ENCODE data around the gene CLDN18.

The CLDN18 gene

DNA sequence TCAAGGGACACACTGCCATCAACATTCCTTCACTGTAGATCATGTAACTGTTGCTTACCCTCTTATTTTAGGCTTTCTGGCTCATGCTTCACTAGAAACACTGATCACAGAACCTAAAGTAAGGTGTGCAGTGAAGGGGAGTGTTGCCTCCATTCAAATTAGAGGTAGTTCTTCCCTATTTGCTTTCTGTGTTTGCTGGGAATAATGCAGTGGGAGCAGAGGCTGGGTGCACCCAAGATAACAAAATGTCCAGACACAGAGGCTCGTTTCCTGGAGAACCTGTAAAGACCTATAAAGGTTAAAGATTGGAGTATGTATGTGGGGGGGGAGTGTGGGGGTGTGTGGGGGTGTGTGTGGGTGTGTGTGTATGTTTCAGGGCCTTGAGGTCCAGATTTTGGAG is 2.1 kb upstream of the CLDN18 start:
- no peaks in the 10 kb centered on the region for H3K9me3 Mint-ChIP-seq
- no peaks in the 10 kb centered on the region for H3K36me3 Mint-ChIP-seq (ENCODE audit: low read depth)
- no peak overlapping the region for H3K4me3 Mint-ChIP-seq
- H3K27ac Mint-ChIP-seq, result no peak overlapping the region
- H3K4me1 Mint-ChIP-seq (ENCODE audit: low read depth), result no peaks in the 10 kb centered on the region
- no peak for DNase-seq
- H3K27me3 Mint-ChIP-seq, result no peaks in the 10 kb centered on the region

DNA sequence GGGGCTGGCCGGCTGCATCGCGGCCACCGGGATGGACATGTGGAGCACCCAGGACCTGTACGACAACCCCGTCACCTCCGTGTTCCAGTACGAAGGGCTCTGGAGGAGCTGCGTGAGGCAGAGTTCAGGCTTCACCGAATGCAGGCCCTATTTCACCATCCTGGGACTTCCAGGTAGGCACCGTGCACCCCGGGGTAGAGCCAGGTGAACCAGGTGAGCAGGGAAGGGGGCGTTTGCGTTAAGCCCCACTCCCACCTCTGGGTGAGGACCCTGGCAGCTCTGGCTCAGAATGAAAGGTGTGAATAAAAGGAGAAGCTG is 267 bp downstream of the CLDN18 start:
- DNase-seq, result no peak
- Mint-ChIP-seq H3K27ac (no peak overlapping the region), H3K27me3 (peaks cover 5% of the 10 kb centered on the region), H3K9me3 (no peaks in the 10 kb centered on the region), H3K4me3 (no peak overlapping the region), H3K36me3 (ENCODE audit: low read depth) (no peaks in the 10 kb centered on the region), H3K4me1 (ENCODE audit: low read depth) (no peaks in the 10 kb centered on the region)

DNA sequence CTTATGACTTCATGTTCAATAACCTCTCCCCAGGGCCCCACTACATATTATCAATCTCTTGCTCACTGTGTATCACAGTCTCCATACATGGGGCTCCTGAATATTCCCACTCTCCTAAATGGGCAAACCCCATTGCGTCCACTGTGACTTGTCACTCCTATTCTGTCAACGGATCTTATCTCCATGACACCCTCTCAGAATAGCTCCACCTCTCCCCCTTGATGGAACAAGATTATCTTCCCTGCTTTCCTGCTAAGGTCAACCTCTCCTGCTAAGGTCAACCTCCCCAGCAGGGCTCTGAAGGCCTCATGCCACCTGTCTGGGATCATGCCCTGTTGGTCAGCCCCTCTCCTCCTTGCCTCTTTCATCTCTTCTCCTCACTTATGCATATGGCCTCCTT is 1.8 kb downstream of the CLDN18 start:
- Mint-ChIP-seq H3K27ac (no peak overlapping the region), H3K4me3 (no peak overlapping the region), H3K9me3 (no peaks in the 10 kb centered on the region), H3K4me1 (ENCODE audit: low read depth) (no peaks in the 10 kb centered on the region), H3K27me3 (peaks cover 5% of the 10 kb centered on the region), H3K36me3 (ENCODE audit: low read depth) (no peaks in the 10 kb centered on the region)
- no peak for DNase-seq

DNA sequence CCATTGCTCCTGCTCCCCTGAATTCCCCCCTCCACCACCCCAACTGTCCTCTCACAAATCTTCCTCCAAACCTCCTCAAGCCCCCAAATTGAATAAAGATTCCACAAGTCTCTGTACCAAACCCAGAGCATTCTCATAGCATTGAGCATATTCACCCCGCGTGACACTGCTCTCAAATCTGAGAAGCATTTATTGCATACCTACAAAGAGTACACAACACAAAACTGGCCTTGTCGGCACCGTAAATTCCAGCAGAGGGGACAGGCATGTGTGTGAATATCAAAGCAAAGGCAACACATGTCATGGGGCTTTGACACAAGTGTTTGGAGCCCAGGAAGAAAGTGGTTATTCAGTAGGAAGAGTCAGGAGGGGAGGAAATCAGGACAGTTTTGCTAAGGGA is 2.6 kb downstream of the CLDN18 start:
- no peak for DNase-seq
- Mint-ChIP-seq H3K36me3 (ENCODE audit: low read depth) (no peaks in the 10 kb centered on the region), H3K27me3 (peaks cover 5% of the 10 kb centered on the region), H3K4me3 (no peak overlapping the region), H3K9me3 (no peaks in the 10 kb centered on the region), H3K27ac (no peak overlapping the region), H3K4me1 (ENCODE audit: low read depth) (no peaks in the 10 kb centered on the region)

DNA sequence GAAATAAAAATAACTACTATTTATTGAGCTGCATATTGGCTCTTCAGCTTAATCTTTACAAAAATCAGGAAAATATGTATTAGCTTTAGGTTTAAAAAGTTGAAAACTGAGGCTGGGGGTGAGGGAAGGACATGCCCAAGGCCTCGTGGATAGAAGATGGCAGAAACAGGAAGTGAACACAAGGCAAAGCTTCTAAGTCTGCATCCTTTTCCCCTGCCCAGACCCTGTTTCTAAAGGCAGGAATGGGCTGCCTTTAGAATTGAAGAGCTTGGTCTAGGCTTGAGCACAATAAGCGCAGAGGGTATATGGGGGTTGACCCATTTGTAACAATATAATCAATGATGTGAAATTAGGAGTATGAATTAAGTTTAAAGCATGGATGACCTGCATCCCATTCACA is 6.1 kb downstream of the CLDN18 start:
- Mint-ChIP-seq H3K4me3 (no peak overlapping the region), H3K4me1 (ENCODE audit: low read depth) (no peaks in the 10 kb centered on the region), H3K27me3 (peaks cover 5% of the 10 kb centered on the region), H3K9me3 (no peaks in the 10 kb centered on the region), H3K36me3 (ENCODE audit: low read depth) (no peaks in the 10 kb centered on the region), H3K27ac (no peak overlapping the region)
- no peak for DNase-seq

DNA sequence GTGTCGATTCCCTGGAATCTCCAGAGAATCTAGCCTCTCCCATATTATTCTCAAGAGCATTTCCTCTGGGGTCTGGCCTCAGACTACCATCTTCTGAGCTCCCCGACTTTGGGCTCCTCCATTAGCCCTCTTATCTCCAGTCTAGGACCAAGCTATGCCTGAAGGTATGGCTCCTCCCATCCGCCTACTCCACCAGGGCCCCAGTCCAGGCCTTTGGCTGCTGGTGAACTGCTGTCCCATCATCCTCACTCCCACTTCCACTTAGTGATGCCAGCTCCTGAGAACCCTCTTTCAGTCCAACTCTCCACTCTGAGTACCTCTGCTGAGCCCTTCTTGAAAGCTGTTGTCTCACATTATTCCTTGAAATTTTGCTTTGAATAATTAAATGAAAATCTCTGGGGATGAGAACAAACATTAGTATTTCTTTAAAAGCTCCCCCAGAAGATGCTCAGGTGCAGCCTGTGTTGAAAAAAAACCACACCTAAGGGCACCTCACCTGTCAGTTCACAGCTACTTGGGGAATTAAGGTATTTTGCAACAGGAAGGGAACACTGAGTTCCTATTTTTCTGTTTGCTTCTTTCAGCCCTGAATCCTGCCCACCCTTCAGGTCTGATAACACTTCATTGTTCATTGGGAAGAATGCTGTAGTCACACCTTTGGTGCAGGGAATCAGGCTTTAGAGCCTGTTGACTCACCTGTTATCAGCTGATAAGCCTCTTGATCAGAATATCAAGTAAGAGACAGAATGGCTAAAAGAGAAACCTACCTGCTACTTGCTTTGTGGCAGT is 9.5 kb downstream of the CLDN18 start:
- H3K27ac Mint-ChIP-seq, result no peak overlapping the region
- H3K4me3 Mint-ChIP-seq, result no peak overlapping the region
- H3K9me3 Mint-ChIP-seq, result no peaks in the 10 kb centered on the region

DNA sequence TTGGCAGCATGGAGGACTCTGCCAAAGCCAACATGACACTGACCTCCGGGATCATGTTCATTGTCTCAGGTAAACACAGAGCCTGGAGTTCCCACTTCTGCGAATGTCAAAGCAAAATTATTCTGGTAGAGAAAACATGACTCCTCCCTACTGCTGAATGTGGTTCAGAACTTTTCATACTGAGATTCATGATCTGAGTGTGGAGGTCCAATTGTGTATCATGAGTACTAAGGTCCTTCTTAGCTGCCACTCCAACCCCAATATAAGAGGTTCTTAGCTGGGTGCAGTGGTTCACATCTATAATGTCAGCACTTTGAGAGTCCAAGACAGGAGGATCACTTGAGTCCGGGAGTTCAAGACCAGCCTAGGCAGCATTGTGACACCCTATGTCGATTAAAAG is 13.8 kb downstream of the CLDN18 start:
- H3K9me3 Mint-ChIP-seq, result no peaks in the 10 kb centered on the region
- no peaks in the 10 kb centered on the region for H3K36me3 Mint-ChIP-seq (ENCODE audit: low read depth)
- H3K4me3 Mint-ChIP-seq, result no peak overlapping the region
- H3K27ac Mint-ChIP-seq, result no peak overlapping the region
- no peaks in the 10 kb centered on the region for H3K4me1 Mint-ChIP-seq (ENCODE audit: low read depth)
- H3K27me3 Mint-ChIP-seq, result peaks cover 12% of the 10 kb centered on the region
- no peak for DNase-seq

More for the DNA sequence above, 9.5 kb downstream of the CLDN18 start:
- no peaks in the 10 kb centered on the region for H3K4me1 Mint-ChIP-seq (ENCODE audit: low read depth)
- H3K27me3 Mint-ChIP-seq, result no peaks in the 10 kb centered on the region
- DNase-seq, result no peak
- H3K36me3 Mint-ChIP-seq (ENCODE audit: low read depth), result no peaks in the 10 kb centered on the region

DNA sequence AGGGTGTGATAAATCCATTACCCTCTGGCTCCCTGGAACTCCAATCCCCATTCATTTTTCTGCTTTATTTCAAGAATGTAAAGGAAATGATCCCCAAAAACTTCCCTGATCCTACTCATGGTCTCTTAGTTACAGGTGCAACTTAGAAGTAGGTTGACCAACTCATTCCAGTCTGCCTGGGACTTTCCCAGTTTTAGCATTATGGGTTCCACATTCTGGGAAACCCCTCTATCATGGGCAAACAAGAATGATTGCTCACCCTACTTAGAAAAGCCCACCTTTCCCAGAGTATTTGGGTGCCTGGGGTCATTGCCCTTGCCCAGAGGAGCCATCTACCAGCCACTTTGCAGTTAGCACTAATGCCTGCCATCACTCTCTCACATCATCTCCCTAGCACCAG is 15.6 kb downstream of the CLDN18 start:
- no peak overlapping the region for H3K27ac Mint-ChIP-seq
- no peak for DNase-seq

DNA sequence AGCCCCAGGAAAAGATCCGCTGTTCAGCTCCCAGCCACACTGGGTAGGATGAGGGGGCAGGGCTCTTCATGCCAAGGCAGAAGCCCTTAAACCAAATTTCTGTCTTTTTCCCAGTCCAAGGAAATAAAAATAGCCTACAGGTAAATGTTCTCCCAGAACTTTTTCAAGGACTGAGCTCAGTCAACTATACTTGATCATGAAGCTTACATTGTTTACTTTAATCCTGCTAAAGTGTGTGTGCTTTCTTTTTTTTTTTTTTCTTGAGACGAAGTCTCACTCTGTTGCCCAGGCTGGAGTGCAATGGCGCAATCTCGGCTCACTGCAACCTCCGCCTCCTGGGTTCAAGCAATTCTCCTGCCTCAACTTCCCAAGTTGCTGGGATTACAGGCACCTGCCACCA is 17.9 kb downstream of the CLDN18 start:
- H3K4me3 Mint-ChIP-seq, result no peak overlapping the region
- H3K27me3 Mint-ChIP-seq, result peaks cover 15% of the 10 kb centered on the region
- no peaks in the 10 kb centered on the region for H3K9me3 Mint-ChIP-seq
- H3K4me1 Mint-ChIP-seq (ENCODE audit: low read depth), result no peaks in the 10 kb centered on the region
- DNase-seq, result no peak
- no peak overlapping the region for H3K27ac Mint-ChIP-seq
- no peaks in the 10 kb centered on the region for H3K36me3 Mint-ChIP-seq (ENCODE audit: low read depth)

More for the DNA sequence above, 15.6 kb downstream of the CLDN18 start:
- Mint-ChIP-seq H3K4me3 (no peak overlapping the region), H3K4me1 (ENCODE audit: low read depth) (no peaks in the 10 kb centered on the region), H3K9me3 (no peaks in the 10 kb centered on the region), H3K27me3 (peaks cover 12% of the 10 kb centered on the region), H3K36me3 (ENCODE audit: low read depth) (no peaks in the 10 kb centered on the region)

DNA sequence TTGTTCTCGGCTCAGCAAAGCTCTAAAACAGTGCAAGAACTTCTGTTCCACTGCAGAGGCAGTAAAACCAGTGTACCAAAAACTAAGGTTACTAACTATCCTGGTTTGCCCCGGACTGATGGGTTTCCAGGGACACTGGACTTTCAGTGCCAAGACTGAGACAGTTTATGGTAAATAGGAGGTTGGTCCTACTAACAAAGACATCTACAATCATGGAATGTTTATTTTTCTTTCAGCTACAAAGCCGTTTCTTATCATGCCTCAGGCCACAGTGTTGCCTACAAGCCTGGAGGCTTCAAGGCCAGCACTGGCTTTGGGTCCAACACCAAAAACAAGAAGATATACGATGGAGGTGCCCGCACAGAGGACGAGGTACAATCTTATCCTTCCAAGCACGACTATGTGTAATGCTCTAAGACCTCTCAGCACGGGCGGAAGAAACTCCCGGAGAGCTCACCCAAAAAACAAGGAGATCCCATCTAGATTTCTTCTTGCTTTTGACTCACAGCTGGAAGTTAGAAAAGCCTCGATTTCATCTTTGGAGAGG is 20.8 kb downstream of the CLDN18 start:
- Mint-ChIP-seq H3K36me3 (ENCODE audit: low read depth) (no peaks in the 10 kb centered on the region), H3K9me3 (no peaks in the 10 kb centered on the region), H3K27ac (no peak overlapping the region), H3K4me3 (no peak overlapping the region), H3K4me1 (ENCODE audit: low read depth) (no peaks in the 10 kb centered on the region), H3K27me3 (peaks cover 25% of the 10 kb centered on the region)
- no peak for DNase-seq

DNA sequence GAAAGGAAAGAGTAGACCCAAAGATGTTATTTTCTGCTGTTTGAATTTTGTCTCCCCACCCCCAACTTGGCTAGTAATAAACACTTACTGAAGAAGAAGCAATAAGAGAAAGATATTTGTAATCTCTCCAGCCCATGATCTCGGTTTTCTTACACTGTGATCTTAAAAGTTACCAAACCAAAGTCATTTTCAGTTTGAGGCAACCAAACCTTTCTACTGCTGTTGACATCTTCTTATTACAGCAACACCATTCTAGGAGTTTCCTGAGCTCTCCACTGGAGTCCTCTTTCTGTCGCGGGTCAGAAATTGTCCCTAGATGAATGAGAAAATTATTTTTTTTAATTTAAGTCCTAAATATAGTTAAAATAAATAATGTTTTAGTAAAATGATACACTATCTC is 21.6 kb downstream of the CLDN18 start:
- Mint-ChIP-seq H3K4me1 (ENCODE audit: low read depth) (no peaks in the 10 kb centered on the region), H3K36me3 (ENCODE audit: low read depth) (no peaks in the 10 kb centered on the region)

DNA sequence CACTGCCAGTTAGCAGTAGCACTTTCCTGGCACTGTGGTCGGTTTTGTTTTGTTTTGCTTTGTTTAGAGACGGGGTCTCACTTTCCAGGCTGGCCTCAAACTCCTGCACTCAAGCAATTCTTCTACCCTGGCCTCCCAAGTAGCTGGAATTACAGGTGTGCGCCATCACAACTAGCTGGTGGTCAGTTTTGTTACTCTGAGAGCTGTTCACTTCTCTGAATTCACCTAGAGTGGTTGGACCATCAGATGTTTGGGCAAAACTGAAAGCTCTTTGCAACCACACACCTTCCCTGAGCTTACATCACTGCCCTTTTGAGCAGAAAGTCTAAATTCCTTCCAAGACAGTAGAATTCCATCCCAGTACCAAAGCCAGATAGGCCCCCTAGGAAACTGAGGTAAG is 22.6 kb downstream of the CLDN18 start:
- Mint-ChIP-seq H3K27me3 (peaks cover 25% of the 10 kb centered on the region), H3K36me3 (ENCODE audit: low read depth) (no peaks in the 10 kb centered on the region), H3K4me3 (no peak overlapping the region), H3K27ac (no peak overlapping the region), H3K9me3 (no peaks in the 10 kb centered on the region), H3K4me1 (ENCODE audit: low read depth) (no peaks in the 10 kb centered on the region)
- no peak for DNase-seq

More for the DNA sequence above, 21.6 kb downstream of the CLDN18 start:
- Mint-ChIP-seq H3K4me3 (no peak overlapping the region), H3K9me3 (no peaks in the 10 kb centered on the region), H3K27ac (no peak overlapping the region), H3K27me3 (peaks cover 23% of the 10 kb centered on the region)
- DNase-seq, result no peak

DNA sequence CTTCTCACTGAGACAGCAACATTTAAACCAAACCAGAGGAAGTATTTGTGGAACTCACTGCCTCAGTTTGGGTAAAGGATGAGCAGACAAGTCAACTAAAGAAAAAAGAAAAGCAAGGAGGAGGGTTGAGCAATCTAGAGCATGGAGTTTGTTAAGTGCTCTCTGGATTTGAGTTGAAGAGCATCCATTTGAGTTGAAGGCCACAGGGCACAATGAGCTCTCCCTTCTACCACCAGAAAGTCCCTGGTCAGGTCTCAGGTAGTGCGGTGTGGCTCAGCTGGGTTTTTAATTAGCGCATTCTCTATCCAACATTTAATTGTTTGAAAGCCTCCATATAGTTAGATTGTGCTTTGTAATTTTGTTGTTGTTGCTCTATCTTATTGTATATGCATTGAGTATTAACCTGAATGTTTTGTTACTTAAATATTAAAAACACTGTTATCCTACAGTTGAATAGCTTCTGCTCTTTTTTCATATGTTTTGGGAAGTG is 23.3 kb downstream of the CLDN18 start:
- Mint-ChIP-seq H3K9me3 (no peaks in the 10 kb centered on the region), H3K4me3 (no peak overlapping the region), H3K27ac (no peak overlapping the region), H3K4me1 (ENCODE audit: low read depth) (no peaks in the 10 kb centered on the region), H3K36me3 (ENCODE audit: low read depth) (no peaks in the 10 kb centered on the region), H3K27me3 (peaks cover 32% of the 10 kb centered on the region)
- DNase-seq, result no peak

DNA sequence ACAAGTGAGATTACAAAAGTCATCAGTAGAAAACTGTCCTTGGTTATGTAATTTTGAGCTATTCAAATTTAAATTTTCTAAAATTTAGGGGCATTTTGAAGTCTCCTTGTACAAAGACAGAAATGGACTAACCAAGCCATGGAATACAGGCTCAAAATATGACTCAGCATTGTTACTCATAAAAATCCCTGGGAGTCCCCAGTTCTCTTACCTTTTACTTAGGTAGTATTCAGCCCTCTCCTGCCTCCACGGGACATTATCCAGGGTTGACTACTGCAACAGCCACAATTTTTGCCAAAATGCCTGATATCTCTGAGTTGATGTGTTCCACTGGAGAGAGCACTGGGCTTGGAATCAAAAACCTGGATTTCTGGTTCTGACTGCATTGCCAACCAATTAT is 25.0 kb downstream of the CLDN18 start:
- DNase-seq, result no peak
- Mint-ChIP-seq H3K9me3 (no peaks in the 10 kb centered on the region), H3K4me1 (ENCODE audit: low read depth) (no peaks in the 10 kb centered on the region), H3K4me3 (no peak overlapping the region), H3K27me3 (peaks cover 40% of the 10 kb centered on the region), H3K36me3 (ENCODE audit: low read depth) (no peaks in the 10 kb centered on the region), H3K27ac (no peak overlapping the region)

DNA sequence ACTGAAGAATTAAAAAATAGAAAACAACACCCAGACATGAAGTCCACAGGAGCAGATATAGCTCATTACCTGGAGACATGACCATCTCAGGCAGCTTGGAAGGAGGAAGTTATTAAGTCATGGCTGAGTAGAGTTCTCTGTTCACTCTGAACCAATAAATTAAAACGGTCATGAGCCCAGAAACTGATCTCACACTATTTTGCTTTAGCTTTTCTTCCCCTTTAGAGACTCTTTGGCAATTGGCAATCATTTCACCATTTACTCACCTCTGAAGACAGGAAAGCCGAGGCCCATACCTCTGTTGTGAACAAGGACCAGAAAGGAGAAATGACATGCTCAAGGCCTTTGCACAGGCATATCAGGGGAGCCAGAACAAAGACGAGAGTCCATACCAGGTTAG is 26.6 kb downstream of the CLDN18 start:
- Mint-ChIP-seq H3K27me3 (peaks cover 40% of the 10 kb centered on the region), H3K36me3 (ENCODE audit: low read depth) (no peaks in the 10 kb centered on the region), H3K9me3 (no peaks in the 10 kb centered on the region), H3K4me1 (ENCODE audit: low read depth) (no peaks in the 10 kb centered on the region), H3K27ac (no peak overlapping the region), H3K4me3 (no peak overlapping the region)
- DNase-seq, result no peak

Data from activated T-cell treated with anti-CD3 and anti-CD28 coated beads, Interleukin-2, amount 50 U/mL, for 24 hours (primary cell).